OCI-LY1 (cell line): ENCODE data around the gene RPA1.

Source experiments
- EZH2 ChIP-seq: fragments of 200-600 bp; sonication (generic), shearing (Covaris generic); IDR thresholded peaks from 2 replicates; pipeline ENCODE4 v1.8.0; 2017; ENCODE audit warnings: borderline replicate concordance, mixed run types, mild to moderate bottlenecking, antibody characterized with exemption, low read length, moderate library complexity, mixed read lengths
- TF ChIP-seq, protein P1 (sequence below): fragments of 200-600 bp; sonication (generic), shearing (Covaris generic); IDR thresholded peaks from 2 replicates; pipeline ENCODE4 v1.5.1; 2017; ENCODE audit warnings: mild to moderate bottlenecking, antibody characterized with exemption, low read length, moderate library complexity, mixed read lengths

DNA sequence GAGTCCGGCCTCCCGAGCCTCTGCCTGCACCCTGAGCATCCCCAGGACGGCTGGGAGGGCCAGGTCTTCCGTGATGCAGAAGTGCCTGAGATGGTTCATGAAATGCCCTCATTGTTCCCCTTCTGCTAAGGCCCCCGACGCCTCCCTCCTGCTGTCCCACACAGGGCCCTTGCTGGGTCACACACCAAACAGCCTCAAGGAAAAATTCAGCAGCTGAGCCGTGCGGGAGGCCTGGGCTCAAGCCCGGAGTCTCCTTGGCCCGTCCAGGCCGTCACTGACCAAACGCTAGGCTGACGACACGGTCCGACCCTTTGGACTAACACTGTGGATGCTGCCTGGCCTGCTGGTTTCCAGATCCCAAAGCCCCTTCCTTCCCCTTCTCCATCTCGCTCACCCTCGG lies 105.1 kb downstream of the RPA1 start:
- TF ChIP-seq, protein P1, sequence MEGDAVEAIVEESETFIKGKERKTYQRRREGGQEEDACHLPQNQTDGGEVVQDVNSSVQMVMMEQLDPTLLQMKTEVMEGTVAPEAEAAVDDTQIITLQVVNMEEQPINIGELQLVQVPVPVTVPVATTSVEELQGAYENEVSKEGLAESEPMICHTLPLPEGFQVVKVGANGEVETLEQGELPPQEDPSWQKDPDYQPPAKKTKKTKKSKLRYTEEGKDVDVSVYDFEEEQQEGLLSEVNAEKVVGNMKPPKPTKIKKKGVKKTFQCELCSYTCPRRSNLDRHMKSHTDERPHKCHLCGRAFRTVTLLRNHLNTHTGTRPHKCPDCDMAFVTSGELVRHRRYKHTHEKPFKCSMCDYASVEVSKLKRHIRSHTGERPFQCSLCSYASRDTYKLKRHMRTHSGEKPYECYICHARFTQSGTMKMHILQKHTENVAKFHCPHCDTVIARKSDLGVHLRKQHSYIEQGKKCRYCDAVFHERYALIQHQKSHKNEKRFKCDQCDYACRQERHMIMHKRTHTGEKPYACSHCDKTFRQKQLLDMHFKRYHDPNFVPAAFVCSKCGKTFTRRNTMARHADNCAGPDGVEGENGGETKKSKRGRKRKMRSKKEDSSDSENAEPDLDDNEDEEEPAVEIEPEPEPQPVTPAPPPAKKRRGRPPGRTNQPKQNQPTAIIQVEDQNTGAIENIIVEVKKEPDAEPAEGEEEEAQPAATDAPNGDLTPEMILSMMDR = no peak
- no peak for TF ChIP-seq EZH2
